Suprapubic skin (tissue), 4 donors: ENCODE results near the gene ING1. TPM values are rescaled to one million over a fixed set of nuclear protein-coding genes. Genes with fewer than 3 reads are reported as not detected.

Source experiments
- DNase-seq, 2 donors: peaks; one replicate each; pipeline ENCODE4 v3.0.0-alpha.2; 2019; ENCODE audit warnings: low spot score in 2 of 2
- H3K27ac ChIP-seq: fragments of 200-600 bp; sonication (generic); one replicate; pipeline ENCODE4 v1.5.1; 2019
- H3K27me3 ChIP-seq: fragments of 200-600 bp; sonication (generic); one replicate; pipeline ENCODE4 v1.5.1; 2019
- H3K36me3 ChIP-seq: fragments of 200-600 bp; sonication (generic); one replicate; pipeline ENCODE4 v1.5.1; 2019
- H3K4me1 ChIP-seq: fragments of 200-600 bp; sonication (generic); one replicate; pipeline ENCODE4 v1.5.1; 2019
- H3K4me3 ChIP-seq: fragments of 200-600 bp; sonication (generic); one replicate; pipeline ENCODE4 v1.5.1; 2019; ENCODE audit warnings: mild to moderate bottlenecking
- H3K9me3 ChIP-seq: fragments of 200-600 bp; sonication (generic); one replicate; pipeline ENCODE4 v1.5.1; 2019
- CTCF ChIP-seq, 2 donors: fragments of 200-600 bp in 1 of 2; fragments of 450-650 bp in 1 of 2; sonication (generic) in 1 of 2; IDR thresholded peaks; one replicate each; pipeline ENCODE4 v1.5.1; 2016 to 2019; ENCODE audit warnings: antibody characterized with exemption in 2 of 2, mild to moderate bottlenecking in 1 of 2, moderate library complexity in 1 of 2
- EP300 ChIP-seq: sonication (generic); formaldehyde crosslinking; IDR thresholded peaks from one replicate; pipeline ENCODE4 v1.6.1; 2017; ENCODE audit warnings: antibody characterized with exemption
- POLR2A ChIP-seq, 2 donors: fragments of 450-650 bp; IDR thresholded peaks; one replicate each; pipeline ENCODE4 v1.6.1; 2017; ENCODE audit warnings: antibody characterized with exemption in 2 of 2, mild to moderate bottlenecking in 2 of 2, moderate library complexity in 2 of 2
- POLR2AphosphoS5 ChIP-seq, 3 donors: sonication (generic); formaldehyde crosslinking; IDR thresholded peaks; one replicate each; pipeline ENCODE4 v1.6.1; 2017; ENCODE audit warnings: antibody characterized with exemption in 3 of 3
- WGBS: methylation state at CpG from one replicate; pipeline ENCODE4 v1.1.5; 2018; 5-methylcytosine and 5-hydroxymethylcytosine counted together
- total RNA-seq, 4 donors: library from RNA; depleted of rRNA; stranded (reverse); fragments of >200 nt; gene quantifications; one replicate each; pipeline ENCODE4 v1.1.0, GENCODE V29; 2016

Gene ING1
- total RNA-seq, 4 donors from 2014 or later, result 10.6 to 25.7 (median 19.9) TPM

GRCh38 chr13:110746438-110746837 lies 32.9 kb downstream of the ING1 start:
- 88% methylated on average over 1 of the region's 1 CpG for WGBS
- H3K27me3 ChIP-seq, result no peaks in the 10 kb centered on the region
- no peaks in the 10 kb centered on the region for H3K36me3 ChIP-seq
- no peak overlapping the region for H3K4me3 ChIP-seq
- no peaks in the 10 kb centered on the region for H3K4me1 ChIP-seq
- no peak for DNase-seq
- TF ChIP-seq POLR2A (IDR thresholded peaks at IDR 0.05), result no peak
- TF ChIP-seq POLR2AphosphoS5 (IDR thresholded peaks at IDR 0.05), result no peak
- no peaks in the 10 kb centered on the region for H3K9me3 ChIP-seq
- no peak overlapping the region for H3K27ac ChIP-seq

- no peak for TF ChIP-seq POLR2A (IDR thresholded peaks at IDR 0.05)
- TF ChIP-seq POLR2AphosphoS5 (IDR thresholded peaks at IDR 0.05), result no peak
- no peak for TF ChIP-seq CTCF (IDR thresholded peaks at IDR 0.05)
- no peak for TF ChIP-seq EP300
- Histone ChIP-seq H3K27me3 (no peaks in the 10 kb centered on the region), H3K9me3 (no peaks in the 10 kb centered on the region), H3K27ac (no peak overlapping the region), H3K4me3 (no peak overlapping the region), H3K4me1 (no peaks in the 10 kb centered on the region), H3K36me3 (no peaks in the 10 kb centered on the region)
- 54% methylated on average over 4 of the region's 4 CpGs for WGBS
- DNase-seq, result no peak
These were observed 34.8 kb downstream of the ING1 start for GRCh38 chr13:110748271-110748670.

GRCh38 chr13:110756219-110756631 lies 42.7 kb downstream of the ING1 start:
- Histone ChIP-seq H3K27me3 (no peaks in the 10 kb centered on the region), H3K4me1 (no peaks in the 10 kb centered on the region), H3K36me3 (no peaks in the 10 kb centered on the region), H3K27ac (no peak overlapping the region), H3K9me3 (no peaks in the 10 kb centered on the region), H3K4me3 (no peak overlapping the region)
- no peak for DNase-seq
- TF ChIP-seq EP300, result no peak
- no peak for TF ChIP-seq POLR2A (IDR thresholded peaks at IDR 0.05)
- TF ChIP-seq POLR2AphosphoS5 (IDR thresholded peaks at IDR 0.05), result no peak
- TF ChIP-seq CTCF (IDR thresholded peaks at IDR 0.05), result no peak
- WGBS, result 80% methylated on average over 3 of the region's 3 CpGs

GRCh38 chr13:110757296-110757695 lies 43.8 kb downstream of the ING1 start:
- TF ChIP-seq POLR2AphosphoS5 (IDR thresholded peaks at IDR 0.05) (no peak), CTCF (IDR thresholded peaks at IDR 0.05) (no peak), EP300 (no peak), POLR2A (IDR thresholded peaks at IDR 0.05) (no peak)
- DNase-seq, result no peak
- Histone ChIP-seq H3K27ac (no peak overlapping the region), H3K4me3 (no peak overlapping the region), H3K27me3 (no peaks in the 10 kb centered on the region), H3K4me1 (no peaks in the 10 kb centered on the region), H3K9me3 (no peaks in the 10 kb centered on the region), H3K36me3 (no peaks in the 10 kb centered on the region)
- 89% methylated on average over 13 of the region's 14 CpGs for WGBS

GRCh38 chr13:110758195-110758805 lies 44.8 kb downstream of the ING1 start:
- Histone ChIP-seq H3K4me3 (no peak overlapping the region), H3K36me3 (no peaks in the 10 kb centered on the region), H3K27ac (no peak overlapping the region), H3K9me3 (no peaks in the 10 kb centered on the region), H3K4me1 (no peaks in the 10 kb centered on the region), H3K27me3 (no peaks in the 10 kb centered on the region)
- WGBS, result 49% methylated on average over 4 of the region's 4 CpGs
- no peak for TF ChIP-seq POLR2A (IDR thresholded peaks at IDR 0.05)
- TF ChIP-seq EP300, result no peak
- DNase-seq, result no peak

- Histone ChIP-seq H3K4me1 (no peaks in the 10 kb centered on the region), H3K9me3 (no peaks in the 10 kb centered on the region), H3K36me3 (no peaks in the 10 kb centered on the region), H3K27ac (no peak overlapping the region), H3K4me3 (no peak overlapping the region), H3K27me3 (no peaks in the 10 kb centered on the region)
- 90% methylated on average over 4 of the region's 4 CpGs for WGBS
- DNase-seq, result no peak
- TF ChIP-seq EP300, result no peak
- no peak for TF ChIP-seq POLR2AphosphoS5 (IDR thresholded peaks at IDR 0.05)
- no peak for TF ChIP-seq CTCF (IDR thresholded peaks at IDR 0.05)
- TF ChIP-seq POLR2A (IDR thresholded peaks at IDR 0.05), result no peak
These were observed 46.2 kb downstream of the ING1 start for GRCh38 chr13:110759710-110760109.
